Epithelial cell of esophagus (primary cell): ENCODE data around the gene SLC31A2.
A peak's percentile ranks its signal among the peaks of the same experiment; 100 is the strongest.
"Not testable (repeated sequence)": the region's sequence is repeated elsewhere in the genome, so short reads cannot be mapped to it uniquely, and the experiment has no call there.

Experiments
- DNase-seq: peaks from one replicate; pipeline ENCODE4 v3.0.0; 2010; ENCODE audit warnings: low read depth
- H3K4me3 ChIP-seq: 2 replicates; pipeline ENCODE4 v1.5.1; 2011; ENCODE audit warnings: mild to moderate bottlenecking, low read length, control low read depth
- TF ChIP-seq, protein P1 (sequence below): IDR thresholded peaks from 2 replicates; pipeline ENCODE4 v1.5.1; 2011; ENCODE audit warnings: low read depth, mild to moderate bottlenecking, low read length, control low read depth, inconsistent platforms; ENCODE audit not compliant: insufficient read depth; ENCODE audit errors: missing control alignments

Gene SLC31A2

DNA sequence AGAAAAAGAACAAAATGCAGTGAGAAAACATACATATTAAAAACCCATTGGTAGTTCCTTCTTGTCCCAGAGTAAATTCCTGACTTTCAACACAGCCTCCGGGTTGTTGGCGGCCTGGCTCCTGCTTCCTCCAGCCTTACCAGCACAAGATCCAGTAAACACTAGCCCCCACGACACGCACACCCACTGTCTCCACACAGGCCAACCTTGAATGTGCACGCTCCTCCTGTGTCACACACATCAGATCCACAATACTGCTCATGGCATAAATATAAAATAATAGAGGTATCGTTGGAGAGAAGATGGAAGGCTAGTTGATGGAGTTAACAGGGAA is 2.5 kb upstream of the SLC31A2 start:
- H3K4me3 ChIP-seq = no peak overlapping the region
- DNase-seq = no peak
- TF ChIP-seq, protein P1, sequence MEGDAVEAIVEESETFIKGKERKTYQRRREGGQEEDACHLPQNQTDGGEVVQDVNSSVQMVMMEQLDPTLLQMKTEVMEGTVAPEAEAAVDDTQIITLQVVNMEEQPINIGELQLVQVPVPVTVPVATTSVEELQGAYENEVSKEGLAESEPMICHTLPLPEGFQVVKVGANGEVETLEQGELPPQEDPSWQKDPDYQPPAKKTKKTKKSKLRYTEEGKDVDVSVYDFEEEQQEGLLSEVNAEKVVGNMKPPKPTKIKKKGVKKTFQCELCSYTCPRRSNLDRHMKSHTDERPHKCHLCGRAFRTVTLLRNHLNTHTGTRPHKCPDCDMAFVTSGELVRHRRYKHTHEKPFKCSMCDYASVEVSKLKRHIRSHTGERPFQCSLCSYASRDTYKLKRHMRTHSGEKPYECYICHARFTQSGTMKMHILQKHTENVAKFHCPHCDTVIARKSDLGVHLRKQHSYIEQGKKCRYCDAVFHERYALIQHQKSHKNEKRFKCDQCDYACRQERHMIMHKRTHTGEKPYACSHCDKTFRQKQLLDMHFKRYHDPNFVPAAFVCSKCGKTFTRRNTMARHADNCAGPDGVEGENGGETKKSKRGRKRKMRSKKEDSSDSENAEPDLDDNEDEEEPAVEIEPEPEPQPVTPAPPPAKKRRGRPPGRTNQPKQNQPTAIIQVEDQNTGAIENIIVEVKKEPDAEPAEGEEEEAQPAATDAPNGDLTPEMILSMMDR = no peak

GRCh38 chr9:113148781-113149510 is 1.9 kb upstream of the SLC31A2 start:
- DNase-seq = no peak
- H3K4me3 ChIP-seq = no peak overlapping the region
- TF ChIP-seq, protein P1 = no peak

DNA sequence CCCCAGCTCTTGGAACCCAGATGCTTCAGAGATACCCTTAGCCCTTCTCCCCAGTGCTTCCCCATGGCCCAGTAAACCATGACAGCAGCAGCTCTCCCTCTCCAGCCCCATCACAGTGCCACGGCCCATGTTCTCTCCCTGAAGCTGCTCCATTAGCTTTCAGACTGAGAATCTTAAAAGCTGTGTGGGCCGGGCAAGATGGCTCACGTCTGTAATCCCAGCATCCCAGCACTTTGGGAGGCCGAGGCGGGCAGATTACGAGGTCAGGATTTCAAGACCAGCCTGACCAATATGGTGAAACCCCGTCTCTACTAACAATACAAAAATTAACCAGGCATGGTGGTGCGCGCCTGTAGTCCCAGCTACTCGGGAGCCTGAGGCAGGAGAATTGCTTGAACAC is 1.2 kb upstream of the SLC31A2 start:
- DNase-seq, H3K4me3 ChIP-seq: not testable (repeated sequence)

DNA sequence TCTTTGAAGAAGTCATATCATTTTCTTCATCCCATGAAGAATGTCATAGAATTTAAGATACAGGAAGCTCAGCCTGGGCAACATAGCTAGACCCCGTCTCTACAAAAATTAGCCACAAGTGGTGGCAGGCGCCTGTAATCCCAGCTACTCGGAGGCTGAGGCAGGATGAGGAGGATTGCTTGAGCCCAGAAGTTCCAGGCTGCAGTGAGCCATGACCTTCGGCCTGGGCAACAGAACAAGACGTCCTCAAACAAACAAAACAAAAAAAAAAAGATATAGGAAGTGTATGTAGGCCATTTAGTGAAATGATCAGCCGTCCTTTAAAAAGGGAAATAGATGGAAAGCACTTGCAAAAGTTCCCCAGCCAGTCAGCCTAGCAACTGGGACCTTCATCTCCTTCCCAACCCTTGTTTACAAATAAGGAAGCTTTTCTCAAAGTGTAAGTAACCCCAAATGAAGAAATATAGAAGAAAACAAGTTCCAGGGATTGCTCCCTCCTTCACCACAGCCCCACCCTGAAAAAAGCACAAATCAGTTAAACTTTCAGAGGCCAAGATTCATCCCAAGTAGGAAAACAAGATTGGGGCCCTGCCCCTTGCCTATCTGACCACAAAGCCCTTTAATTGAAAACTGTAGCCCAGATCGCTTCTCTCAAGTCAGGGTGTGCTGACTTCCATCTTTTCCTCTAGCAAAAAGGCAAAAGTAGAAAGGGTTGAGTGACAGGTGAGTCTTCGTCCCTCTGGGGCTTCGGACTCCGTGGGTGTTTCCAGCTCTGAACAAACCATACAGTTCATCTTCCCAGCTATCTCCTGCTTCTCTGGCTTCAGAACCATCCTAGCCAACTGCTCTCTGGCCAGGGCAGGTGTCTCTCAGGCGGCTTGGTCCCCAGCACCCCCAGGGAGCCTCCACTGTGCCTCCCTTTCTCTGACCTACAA is 1.2 kb downstream of the SLC31A2 start:
- TF ChIP-seq, protein P1 = no peak
- peak; percentile 33 for DNase-seq
- H3K4me3 ChIP-seq = peak overlapping the region; percentile 91

GRCh38 chr9:113152699-113153098 is 1.9 kb downstream of the SLC31A2 start:
- peak overlapping the region; percentile 91 for H3K4me3 ChIP-seq
- DNase-seq = peak; percentile 98
- TF ChIP-seq, protein P1 = no peak

GRCh38 chr9:113153599-113153998 is 2.8 kb downstream of the SLC31A2 start:
- H3K4me3 ChIP-seq = no peak overlapping the region
- peak; percentile 32 for DNase-seq
- TF ChIP-seq, protein P1 = no peak

DNA sequence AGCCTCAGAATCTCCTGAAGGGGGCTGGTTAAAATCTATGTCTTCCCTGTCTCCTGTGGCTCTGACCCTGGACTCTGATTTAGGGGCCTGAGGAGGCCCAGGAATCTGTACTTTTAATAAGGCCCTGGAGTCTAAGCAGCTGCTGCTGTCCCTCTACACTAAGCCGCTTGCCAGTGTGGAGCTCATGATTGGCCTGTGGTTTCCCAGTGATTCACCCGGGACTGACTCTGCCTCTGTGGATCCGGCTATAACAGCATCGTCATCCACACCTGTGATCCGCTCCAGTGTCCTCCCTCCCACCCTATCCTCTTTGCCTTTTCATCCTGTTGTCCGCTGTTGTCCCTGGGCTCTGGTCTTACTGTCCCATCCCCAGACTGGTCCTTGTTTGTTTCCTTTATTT is 3.7 kb downstream of the SLC31A2 start:
- TF ChIP-seq, protein P1 = no peak
- DNase-seq = peak; percentile 88
- H3K4me3 ChIP-seq = no peak overlapping the region
